Prostate gland (tissue), 2 donors: ENCODE measurements around the gene KCNN3. TPM values are rescaled to one million over a fixed set of nuclear protein-coding genes. Genes with fewer than 3 reads are reported as not detected.

ENCODE experiments used
- DNase-seq: peaks from one replicate; pipeline ENCODE4 v3.0.0-alpha.2; 2019; ENCODE audit warnings: low spot score
- H3K27ac ChIP-seq, 2 donors: fragments of 200-600 bp; sonication (generic); 2 replicates each; pipeline ENCODE4 v1.5.1; 2017 to 2019
- H3K27me3 ChIP-seq: fragments of 200-600 bp; sonication (generic); replicated peaks from 2 replicates; pipeline ENCODE4 v1.5.1; 2019; ENCODE audit not compliant: insufficient read depth
- H3K36me3 ChIP-seq, 2 donors: fragments of 200-600 bp; sonication (generic); 1 replicate in 1 of 2; 2 replicates in 1 of 2; pipeline versions ENCODE4 v1.5.1 to v1.8.1; 2017 to 2019
- H3K4me1 ChIP-seq: fragments of 200-600 bp; sonication (generic); replicated peaks from 2 replicates; pipeline ENCODE4 v1.5.1; 2019
- H3K4me3 ChIP-seq, 2 donors: fragments of 200-600 bp; sonication (generic); 2 replicates each; pipeline ENCODE4 v1.5.1; 2017 to 2019
- H3K9me3 ChIP-seq: fragments of 200-600 bp; sonication (generic); 2 replicates; pipeline ENCODE4 v1.5.1; 2017
- POLR2A ChIP-seq: fragments of 450-650 bp; IDR thresholded peaks from one replicate; pipeline ENCODE4 v1.6.1; 2016; ENCODE audit warnings: antibody characterized with exemption, mild to moderate bottlenecking
- POLR2AphosphoS5 ChIP-seq: sonication (generic); formaldehyde crosslinking; IDR thresholded peaks from one replicate; pipeline ENCODE4 v1.6.1; 2017; ENCODE audit warnings: antibody characterized with exemption
- WGBS: methylation state at CpG from one replicate; pipeline ENCODE4 v1.1.5; 2018; 5-methylcytosine and 5-hydroxymethylcytosine counted together
- intact Hi-C: fragments of 100-400 bp; cut with DNase I; formaldehyde crosslinking; loops from one replicate; pipeline ENCODE4 v1.14.2; 2022
- total RNA-seq, 2 donors: library from RNA; depleted of rRNA; stranded (reverse); fragments of >200 nt; gene quantifications; one replicate each; pipeline ENCODE4 v1.1.0, GENCODE V29; 2016
- TF ChIP-seq, protein P1 (sequence below), 4 experiments: fragments of 200-600 bp in 2 of 4; fragments of 450-650 bp in 2 of 4; sonication (generic) in 2 of 4; IDR thresholded peaks; 1 replicate in 3 of 4; 2 replicates in 1 of 4; pipeline ENCODE4 v1.5.1; 2016 to 2019; ENCODE audit warnings: antibody characterized with exemption in 4 of 4, mild to moderate bottlenecking in 2 of 4, moderate library complexity in 2 of 4

The KCNN3 gene
- total RNA-seq, 2 donors from 2014 or later = 1.2 to 3.0 TPM

DNA sequence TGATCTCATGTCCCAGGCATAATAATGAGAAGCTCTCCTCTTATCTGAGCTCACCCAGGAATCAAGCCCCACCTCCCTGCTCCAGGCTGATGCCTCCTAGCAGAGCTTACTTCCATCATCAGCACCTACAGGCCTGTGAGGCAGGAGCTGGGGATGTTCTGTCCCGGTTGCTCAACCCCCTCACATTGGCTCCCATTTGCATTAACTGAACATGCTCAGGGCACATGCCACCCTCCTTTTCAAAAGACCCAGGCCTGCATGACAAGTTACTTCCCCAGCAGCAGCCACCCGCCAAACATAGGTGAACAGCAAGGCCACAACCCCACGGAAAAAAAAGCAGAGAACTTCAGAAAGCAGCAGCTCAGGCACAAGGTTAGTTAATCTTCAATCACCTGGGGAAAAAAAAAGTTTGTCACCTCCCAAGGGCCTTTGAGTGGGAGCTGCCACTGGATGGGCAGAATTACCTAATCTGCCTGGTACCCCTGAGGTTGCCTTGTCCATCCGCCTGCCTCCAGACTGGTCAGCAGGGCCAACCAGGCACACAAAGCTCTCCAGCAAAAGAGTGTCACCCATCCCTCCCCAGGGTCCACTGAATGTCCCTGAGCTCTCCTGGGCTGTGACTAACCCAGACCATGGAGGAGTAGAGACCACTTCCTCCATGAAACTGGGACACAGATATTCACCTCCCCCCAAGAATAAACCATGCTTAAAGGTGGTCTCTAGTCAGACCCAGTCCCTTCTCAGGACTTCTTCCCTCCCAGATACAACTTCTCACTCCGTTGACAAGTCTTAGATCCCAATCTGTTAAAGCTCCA, 4.4 kb downstream of the KCNN3 start:
- TF ChIP-seq POLR2AphosphoS5 = no peak
- H3K4me3 ChIP-seq = no peak overlapping the region
- no peak for DNase-seq
- no peaks in the 10 kb centered on the region for H3K27me3 ChIP-seq
- H3K9me3 ChIP-seq = no peaks in the 10 kb centered on the region
- H3K4me1 ChIP-seq = no peaks in the 10 kb centered on the region
- H3K27ac ChIP-seq = no peak overlapping the region
- WGBS = 86% methylated on average over 5 of the region's 5 CpGs
- H3K36me3 ChIP-seq = no peaks in the 10 kb centered on the region
- intact Hi-C loops = loop anchor here (10.0 kb wide), 1 partner anchor 121 kb away; no protein-coding TSS in a partner anchor

DNA sequence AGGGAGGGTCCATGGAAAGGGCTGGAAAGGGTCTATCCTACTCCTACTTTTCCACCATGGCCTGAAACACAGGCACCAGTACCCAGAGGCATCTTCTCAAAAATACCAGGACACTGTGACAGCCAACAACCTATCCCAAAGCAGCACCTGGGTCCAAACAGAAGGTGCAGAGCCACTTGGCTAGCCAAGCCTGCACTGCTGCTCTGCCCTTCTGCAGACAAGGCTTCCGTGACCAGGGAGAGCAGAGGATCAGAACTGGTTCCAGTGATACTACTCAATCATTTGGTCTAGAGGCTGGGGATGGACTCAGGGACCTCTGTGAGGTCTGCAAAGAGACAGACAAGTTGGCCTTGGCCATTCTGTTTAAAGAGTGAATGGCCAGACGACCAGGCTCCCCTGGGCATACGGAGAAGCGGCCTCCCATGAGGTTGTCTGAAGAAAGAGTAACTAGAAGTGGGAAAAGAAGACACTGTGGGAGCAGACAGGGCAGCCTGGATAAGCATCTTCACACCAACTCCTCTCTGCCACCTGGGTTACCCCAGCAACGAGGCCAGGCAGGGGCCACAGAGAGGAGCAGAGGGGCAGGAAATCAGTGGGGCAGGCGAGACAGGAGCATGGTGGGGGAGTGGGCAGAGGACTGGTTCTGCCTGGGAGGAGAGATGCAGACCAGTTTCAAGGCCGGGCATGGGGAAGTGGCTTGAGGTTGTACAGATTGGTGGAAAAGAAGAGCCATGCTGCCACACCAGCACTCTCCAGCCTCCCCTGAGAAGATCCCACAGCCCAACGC, 5.7 kb downstream of the KCNN3 start:
- Histone ChIP-seq H3K27me3 (no peaks in the 10 kb centered on the region), H3K4me1 (no peaks in the 10 kb centered on the region), H3K9me3 (no peaks in the 10 kb centered on the region), H3K27ac (no peak overlapping the region), H3K4me3 (no peak overlapping the region), H3K36me3 (no peaks in the 10 kb centered on the region)
- DNase-seq = no peak
- 91% methylated on average over 7 of the region's 8 CpGs for WGBS
- TF ChIP-seq, protein P1, sequence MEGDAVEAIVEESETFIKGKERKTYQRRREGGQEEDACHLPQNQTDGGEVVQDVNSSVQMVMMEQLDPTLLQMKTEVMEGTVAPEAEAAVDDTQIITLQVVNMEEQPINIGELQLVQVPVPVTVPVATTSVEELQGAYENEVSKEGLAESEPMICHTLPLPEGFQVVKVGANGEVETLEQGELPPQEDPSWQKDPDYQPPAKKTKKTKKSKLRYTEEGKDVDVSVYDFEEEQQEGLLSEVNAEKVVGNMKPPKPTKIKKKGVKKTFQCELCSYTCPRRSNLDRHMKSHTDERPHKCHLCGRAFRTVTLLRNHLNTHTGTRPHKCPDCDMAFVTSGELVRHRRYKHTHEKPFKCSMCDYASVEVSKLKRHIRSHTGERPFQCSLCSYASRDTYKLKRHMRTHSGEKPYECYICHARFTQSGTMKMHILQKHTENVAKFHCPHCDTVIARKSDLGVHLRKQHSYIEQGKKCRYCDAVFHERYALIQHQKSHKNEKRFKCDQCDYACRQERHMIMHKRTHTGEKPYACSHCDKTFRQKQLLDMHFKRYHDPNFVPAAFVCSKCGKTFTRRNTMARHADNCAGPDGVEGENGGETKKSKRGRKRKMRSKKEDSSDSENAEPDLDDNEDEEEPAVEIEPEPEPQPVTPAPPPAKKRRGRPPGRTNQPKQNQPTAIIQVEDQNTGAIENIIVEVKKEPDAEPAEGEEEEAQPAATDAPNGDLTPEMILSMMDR (IDR thresholded peaks at IDR 0.05) = no peak
- TF ChIP-seq POLR2A = no peak
- TF ChIP-seq POLR2AphosphoS5 = no peak
- intact Hi-C loops = loop anchor here (10.0 kb wide), 1 partner anchor 120 kb away; no protein-coding TSS in a partner anchor

- intact Hi-C loops = loop anchor here (10.0 kb wide), 1 partner anchor 119 kb away; no protein-coding TSS in a partner anchor
- H3K36me3 ChIP-seq = no peaks in the 10 kb centered on the region
- TF ChIP-seq POLR2AphosphoS5 (no peak), POLR2A (no peak)
- TF ChIP-seq, protein P1 (IDR thresholded peaks at IDR 0.05) = peak in 2 of 4 experiments; percentile 8 to 20
- H3K4me3 ChIP-seq = no peak overlapping the region
- H3K4me1 ChIP-seq = no peaks in the 10 kb centered on the region
- H3K27ac ChIP-seq = no peak overlapping the region
- no peaks in the 10 kb centered on the region for H3K27me3 ChIP-seq
- no peak for DNase-seq
- 85% methylated on average over 16 of the region's 16 CpGs for WGBS
- no peaks in the 10 kb centered on the region for H3K9me3 ChIP-seq
Observed at GRCh38 chr1:154863315-154864174, 6.5 kb downstream of the KCNN3 start.

- Histone ChIP-seq H3K4me3 (no peak overlapping the region), H3K4me1 (no peaks in the 10 kb centered on the region), H3K27ac (no peak overlapping the region), H3K9me3 (no peaks in the 10 kb centered on the region), H3K36me3 (no peaks in the 10 kb centered on the region), H3K27me3 (no peaks in the 10 kb centered on the region)
- TF ChIP-seq, protein P1 (IDR thresholded peaks at IDR 0.05) = no peak
- TF ChIP-seq POLR2AphosphoS5 (no peak), POLR2A (no peak)
- DNase-seq = no peak
- WGBS = 73% methylated on average over 13 of the region's 13 CpGs
- intact Hi-C loops = loop anchor here (10.0 kb wide), 1 partner anchor 118 kb away; no protein-coding TSS in a partner anchor
Observed at GRCh38 chr1:154862907-154863306, 7.2 kb downstream of the KCNN3 start.
